Right atrium auricular region (tissue), 2 donors: ENCODE measurements around the gene CCL3. TPM values are rescaled to one million over a fixed set of nuclear protein-coding genes. Genes with fewer than 3 reads are reported as not detected.

Experiments used
- DNase-seq: peaks from one replicate; pipeline ENCODE4 v3.0.0-alpha.2; 2019; ENCODE audit warnings: low spot score
- H3K27ac ChIP-seq, 2 donors: fragments of 200-600 bp; sonication (generic); 1 replicate in 1 of 2; 2 replicates in 1 of 2; pipeline ENCODE4 v1.5.1; 2016 to 2019
- H3K27me3 ChIP-seq, 2 donors: fragments of 200-600 bp; sonication (generic); one replicate each; pipeline versions ENCODE4 v1.5.1 to v1.6.0; 2017 to 2019
- H3K36me3 ChIP-seq: fragments of 200-600 bp; sonication (generic); one replicate; pipeline ENCODE4 v1.5.1; 2016
- H3K4me1 ChIP-seq, 2 donors: fragments of 200-600 bp; sonication (generic); one replicate each; pipeline versions ENCODE4 v1.5.1 to v1.6.0; 2017 to 2019
- H3K4me3 ChIP-seq, 2 donors: fragments of 200-600 bp; sonication (generic); 1 replicate in 1 of 2; 2 replicates in 1 of 2; pipeline ENCODE4 v1.5.1; 2017 to 2019; ENCODE audit warnings: mild to moderate bottlenecking in 1 of 2, moderate library complexity in 1 of 2
- H3K9me3 ChIP-seq, 2 donors: fragments of 200-600 bp; sonication (generic); one replicate each; pipeline ENCODE4 v1.5.1; 2019
- CTCF ChIP-seq, 2 donors: fragments of 200-600 bp; sonication (generic); IDR thresholded peaks; one replicate each; pipeline ENCODE4 v1.5.1; 2019; ENCODE audit warnings: antibody characterized with exemption in 2 of 2
- total RNA-seq, 2 donors: library from RNA; depleted of rRNA; stranded (reverse); fragments of >200 nt; gene quantifications; one replicate each; pipeline ENCODE4 v1.1.0, GENCODE V29; 2016

Gene CCL3
- total RNA-seq, 2 donors from 2014 or later: 1.0 to 2.0 TPM

GRCh38 chr17:36066365-36066985, 23.5 kb downstream of the CCL3 start:
- Histone ChIP-seq H3K27ac (no peak overlapping the region), H3K9me3 (no peaks in the 10 kb centered on the region), H3K36me3 (no peaks in the 10 kb centered on the region), H3K4me3 (no peak overlapping the region), H3K4me1 (no peaks in the 10 kb centered on the region), H3K27me3 (no peaks in the 10 kb centered on the region)
- DNase-seq: no peak
- no peak for TF ChIP-seq CTCF (IDR thresholded peaks at IDR 0.05)

- Histone ChIP-seq H3K4me1 (no peaks in the 10 kb centered on the region), H3K4me3 (no peak within 1 kb of the TSS), H3K27me3 (no peaks in the 10 kb centered on the region), H3K9me3 (no peaks in the 10 kb centered on the region), H3K36me3 (no peaks in the 10 kb centered on the region), H3K27ac (no peak within 1 kb of the TSS)
- DNase-seq: no peak
- no peak for TF ChIP-seq CTCF (IDR thresholded peaks at IDR 0.05)
Measured at GRCh38 chr17:36063786-36064541, 26.0 kb downstream of the CCL3 start, which contains the start of gene CCL18. Gene CCL18 (plus strand): TSS chr17:36064272. CDS start chr17:36064343, 71 bp downstream.

- no peak for DNase-seq
- Histone ChIP-seq H3K4me1 (no peaks in the 10 kb centered on the region), H3K36me3 (no peaks in the 10 kb centered on the region), H3K27me3 (no peaks in the 10 kb centered on the region), H3K27ac (no peak overlapping the region), H3K4me3 (no peak overlapping the region), H3K9me3 (no peaks in the 10 kb centered on the region)
- no peak for TF ChIP-seq CTCF (IDR thresholded peaks at IDR 0.05)
Measured at GRCh38 chr17:36060816-36061215, 29.1 kb downstream of the CCL3 start.

- no peaks in the 10 kb centered on the region for H3K4me1 ChIP-seq
- no peak for DNase-seq
- no peaks in the 10 kb centered on the region for H3K27me3 ChIP-seq
Measured at GRCh38 chr17:36059406-36059805, 30.5 kb downstream of the CCL3 start.

GRCh38 chr17:36057911-36058310, 32.0 kb downstream of the CCL3 start:
- H3K27ac ChIP-seq: no peak overlapping the region

More at GRCh38 chr17:36059406-36059805, 30.5 kb downstream of the CCL3 start:
- H3K36me3 ChIP-seq: no peaks in the 10 kb centered on the region
- no peak for TF ChIP-seq CTCF (IDR thresholded peaks at IDR 0.05)
- no peak overlapping the region for H3K4me3 ChIP-seq
- no peaks in the 10 kb centered on the region for H3K9me3 ChIP-seq
- H3K27ac ChIP-seq: no peak overlapping the region

More at GRCh38 chr17:36057911-36058310, 32.0 kb downstream of the CCL3 start:
- Histone ChIP-seq H3K4me1 (no peaks in the 10 kb centered on the region), H3K4me3 (no peak overlapping the region), H3K27me3 (no peaks in the 10 kb centered on the region), H3K9me3 (no peaks in the 10 kb centered on the region), H3K36me3 (no peaks in the 10 kb centered on the region)
- TF ChIP-seq CTCF (IDR thresholded peaks at IDR 0.05): no peak
- no peak for DNase-seq
